Endothelial cell of umbilical vein (primary cell): ENCODE measurements around the gene PNPO. TPM values are rescaled to one million over a fixed set of nuclear protein-coding genes. Genes with fewer than 3 reads are reported as not detected.

Source experiments
- Bru-seq: library from RNA; stranded (reverse); fragments of 400-500 nt; gene quantifications from one replicate; lab custom pipeline; 2021; lab: Mats Ljungman, UMichigan
- BruChase-seq, 2 experiments: library from RNA; stranded (reverse); fragments of 400-500 nt; gene quantifications; one replicate each; lab custom pipeline; 2021; lab: Mats Ljungman, UMichigan
- BruUV-seq: library from RNA; stranded (reverse); fragments of 400-500 nt; replicated peaks from 2 replicates; lab custom pipeline; 2021; lab: Mats Ljungman, UMichigan
- CTCF ChIA-PET: fragments of 300-600, 350-600 bp; sonication (Branson Sonifier 250); formaldehyde crosslinking; loops from one replicate; lab custom pipeline; 2021; ENCODE audit warnings: antibody characterized with exemption, inconsistent platforms; lab: Charles Lee
- POLR2A ChIA-PET: fragments of 300-600, 350-600 bp; sonication (Branson Sonifier 250); formaldehyde crosslinking; loops from one replicate; lab custom pipeline; 2021; ENCODE audit warnings: antibody characterized with exemption, inconsistent platforms; lab: Charles Lee
- DNase-seq: peaks from one replicate; pipeline ENCODE4 v3.0.0-alpha.2; 2011; ENCODE audit warnings: low read depth, low spot score
- FAIRE-seq: peaks from 2 replicates; lab custom pipeline; 2011; peaks lifted over from hg19 to GRCh38; lab: Jason Lieb, UNC
- H2AFZ ChIP-seq: 2 replicates; pipeline ENCODE4 v1.6.0; 2012; ENCODE audit warnings: low read depth, low read length, control low read depth, inconsistent platforms
- H3K27ac ChIP-seq: 2 replicates; pipeline ENCODE4 v1.5.1; 2011; ENCODE audit warnings: low read depth, mild to moderate bottlenecking, control low read depth, low read length, moderate library complexity; ENCODE audit not compliant: insufficient read depth
- H3K27me3 ChIP-seq, 2 experiments: 2 replicates each; pipeline versions ENCODE4 v1.6.0 to v1.6.1; 2011; ENCODE audit warnings: low read length in 2 of 2, mixed read lengths in 1 of 2; ENCODE audit not compliant: control insufficient read depth in 2 of 2, insufficient read depth in 2 of 2
- H3K36me3 ChIP-seq, 2 experiments: 2 replicates in 1 of 2; 3 replicates in 1 of 2; pipeline ENCODE4 v1.5.1; 2011; ENCODE audit warnings: low read length in 2 of 2, mild to moderate bottlenecking in 1 of 2, moderate library complexity in 1 of 2; ENCODE audit not compliant: control insufficient read depth in 2 of 2, insufficient read depth in 2 of 2; ENCODE audit errors: extremely low read depth in 1 of 2
- H3K4me1 ChIP-seq: 3 replicates; pipeline ENCODE4 v1.5.1; 2011; ENCODE audit warnings: mild to moderate bottlenecking, low read length; ENCODE audit not compliant: control insufficient read depth, insufficient read depth; ENCODE audit errors: extremely low read depth
- H3K4me2 ChIP-seq: 2 replicates; pipeline ENCODE4 v1.6.1; 2011; ENCODE audit warnings: low read length, control low read depth, mixed read lengths; ENCODE audit not compliant: insufficient read depth
- H3K4me3 ChIP-seq, 3 experiments: fragments of 200-600 bp in 1 of 3; sonication (generic), shearing (Covaris generic) in 1 of 3; replicated peaks in 1 of 3; 2 replicates each; pipeline ENCODE4 v1.5.1; 2011 to 2016; ENCODE audit warnings: control low read depth in 3 of 3, low read length in 3 of 3, mild to moderate bottlenecking in 2 of 3, inconsistent platforms in 1 of 3, low read depth in 1 of 3, moderate library complexity in 1 of 3; ENCODE audit not compliant: insufficient read depth in 1 of 3
- H3K79me2 ChIP-seq: 2 replicates; pipeline ENCODE4 v1.6.0; 2012; ENCODE audit warnings: low read length, inconsistent platforms; ENCODE audit not compliant: control insufficient read depth, insufficient read depth
- H3K9ac ChIP-seq: replicated peaks from 2 replicates; pipeline ENCODE3; 2011; ENCODE audit warnings: low read length, control low read depth; ENCODE audit not compliant: insufficient read depth; ENCODE audit errors: extremely low read depth
- H3K9me1 ChIP-seq: replicated peaks from 3 replicates; pipeline ENCODE4 v1.6.0; 2011; ENCODE audit warnings: mild to moderate bottlenecking, low read length; ENCODE audit not compliant: control insufficient read depth, insufficient read depth; ENCODE audit errors: extremely low read depth
- H3K9me3 ChIP-seq: replicated peaks from 2 replicates; pipeline ENCODE4 v1.5.1; 2012; ENCODE audit warnings: low read length, inconsistent platforms; ENCODE audit not compliant: control insufficient read depth, insufficient read depth
- H4K20me1 ChIP-seq: replicated peaks from 2 replicates; pipeline ENCODE3; 2011; ENCODE audit warnings: mild to moderate bottlenecking, low read length; ENCODE audit not compliant: control insufficient read depth, insufficient read depth; ENCODE audit errors: extremely low read depth
- EZH2 ChIP-seq: IDR thresholded peaks from 2 replicates; pipeline ENCODE4 v1.6.1; 2012; ENCODE audit warnings: borderline replicate concordance, low read depth, mild to moderate bottlenecking, moderate library complexity, low read length, inconsistent platforms; ENCODE audit not compliant: severe bottlenecking
- GATA2 ChIP-seq: IDR thresholded peaks from 2 replicates; pipeline ENCODE4 v1.7.0; 2011; ENCODE audit warnings: low read depth, mild to moderate bottlenecking, moderate library complexity, mixed read lengths, low read length; ENCODE audit not compliant: insufficient read length, insufficient read depth
- JUN ChIP-seq: IDR thresholded peaks from 2 replicates; pipeline ENCODE4 v1.6.1; 2011; ENCODE audit warnings: borderline replicate concordance, low read depth; ENCODE audit not compliant: insufficient read length, insufficient read depth
- MAX ChIP-seq: IDR thresholded peaks from 2 replicates; pipeline ENCODE4 v1.6.1; 2011; ENCODE audit not compliant: insufficient read depth, insufficient read length
- MYC ChIP-seq: IDR thresholded peaks from one replicate; pipeline ENCODE4 v1.6.1; 2011; ENCODE audit warnings: mild to moderate bottlenecking, low read depth, low read length
- POLR2A ChIP-seq: IDR thresholded peaks from 2 replicates; pipeline ENCODE4 v1.6.1; 2012; ENCODE audit warnings: low read depth, mild to moderate bottlenecking, control low read depth, low read length
- dilution Hi-C: fragments of 300-500 bp; cut with MboI; formaldehyde crosslinking; loops from one replicate; pipeline ENCODE4 v1.15.0; 2019; ENCODE audit warnings: low sequenced_read_pairs; ENCODE audit not compliant: extremely low pct_ligation_motif_present
- intact Hi-C: fragments of 100-400 bp; cut with micrococcal nuclease; formaldehyde crosslinking; loops from one replicate; pipeline ENCODE4 v1.10.0; 2022
- long read RNA-seq: library from polyadenylated mRNA; stranded (forward); transcript quantifications from one replicate; pipeline ENCODE4 v2.0.0, GENCODE V29; 2021
- polyA minus RNA-seq, 3 experiments: library from RNA; depleted of rRNA, polyadenylated mRNA; stranded (reverse); fragments of >200 nt; gene quantifications; 1 replicate in 1 of 3; 2 replicates in 2 of 3; pipeline ENCODE4 v1.2.3, GENCODE V29; 2011
- polyA plus RNA-seq, 4 experiments: library from polyadenylated mRNA; depleted of rRNA in 3 of 4; stranded (reverse) in 3 of 4; unstranded in 1 of 4; fragments of >200 nt; gene quantifications; 2 replicates each; pipeline versions ENCODE4 v1.2.1 to v1.2.3, GENCODE V29; 2011 to 2012; ENCODE audit warnings: missing spikeins in 1 of 4
- total RNA-seq: library from RNA; stranded (reverse); gene quantifications from 2 replicates; pipeline ENCODE4 v1.2.3, GENCODE V29; 2021

PNPO gene
- total RNA-seq (20.6 and 22.0 TPM in 2 replicates), polyA plus RNA-seq (19.7 and 22.1 TPM in 2 replicates), polyA minus RNA-seq (27.0 and 29.8 TPM in 2 replicates), Bru-seq, nascent RNA (percentile 56 among the genes with signal in this experiment), BruChase-seq, experiment 1, labeled RNA remaining after a 6-hour chase (percentile 74 among the genes with signal in this experiment), BruChase-seq, experiment 2, labeled RNA remaining after a 2-hour chase (percentile 63 among the genes with signal in this experiment)
- 16.9 and 17.2 TPM in 2 replicates for polyA plus RNA-seq (2011; cell fraction: cytosol; rRNA removed)
- polyA plus RNA-seq (2011; cell fraction: nucleus; rRNA removed): 10.0 and 11.7 TPM in 2 replicates
- 15.2 and 18.0 TPM in 2 replicates for polyA plus RNA-seq (2012)
- 23.4 TPM for polyA minus RNA-seq (2011; cell fraction: cytosol; rRNA and poly(A)+ RNA removed)
- polyA minus RNA-seq (2011; cell fraction: nucleus; rRNA and poly(A)+ RNA removed): 5.3 and 8.8 TPM in 2 replicates
- long read RNA-seq, transcript PNPO-217 (7 exons, 3,465 nt): major isoform, 47 of 61 reads
- long read RNA-seq, partial matches to known transcripts: 5 of 61 reads
- long read RNA-seq, other reads (novel, unspliced or antisense): 3 of 61 reads

- peak within 1 kb of the TSS; percentile 91 for H3K4me2 ChIP-seq
- no peaks in the 10 kb centered on the region for H3K9me3 ChIP-seq
- H3K9ac ChIP-seq: peak within 1 kb of the TSS; percentile 77
- H2AFZ ChIP-seq: peak within 1 kb of the TSS; percentile 87
- intact Hi-C loops: loop anchor here (1.0 to 2.0 kb wide), 2 partner anchors 46 to 101 kb away; partner anchors contain the start of gene SCRN2
- peak; percentile 99 for DNase-seq
- H4K20me1 ChIP-seq: no peaks in the 10 kb centered on the region
- peak within 1 kb of the TSS; percentile 63 to 85 (median 84) for H3K4me3 ChIP-seq
- no peaks in the 10 kb centered on the region for H3K9me1 ChIP-seq
- dilution Hi-C loops: no loop called here
- BruUV-seq: TSS peak; percentile 37
- H3K27ac ChIP-seq: peak within 1 kb of the TSS; percentile 47
- peaks cover 15% of the 10 kb centered on the region for H3K4me1 ChIP-seq
- CTCF ChIA-PET: interaction anchor here (0.9 to 1.7 kb wide), 13 partner anchors 8 to 133 kb away, joined by 3 to 8 read pairs (median 5); partner anchors contain the start of genes CDK5RAP3, LRRC46 and MRPL10
- peak; percentile 100 for FAIRE-seq
- H3K36me3 ChIP-seq: peaks cover 0 to 4% of the 10 kb centered on the region in 2 experiments
- no peaks in the 10 kb centered on the region for H3K27me3 ChIP-seq
- TF ChIP-seq POLR2A (no peak), JUN (peak; percentile 10), MYC (peak; percentile 95), EZH2 (no peak), MAX (peak; percentile 95), GATA2 (no peak)
- POLR2A ChIA-PET: interaction anchor here (0.9 kb wide), 2 partner anchors 18 to 46 kb away, joined by 4 read pairs; partner anchors contain the start of gene SP2
- peaks cover 5% of the 10 kb centered on the region for H3K79me2 ChIP-seq
Observed at GRCh38 chr17:47941246-47942095, at the start of gene PNPO. Gene PNPO, plus strand, starts transcription at chr17:47941571. Its CDS starts 105 bp downstream, at chr17:47941676.
